Measurements from ENCODE around the gene NMBR. TPM values are rescaled to one million over a fixed set of nuclear protein-coding genes. Genes with fewer than 3 reads are reported as not detected.

Gene NMBR
- total and polyA plus RNA-seq, 2 of the 8 experiments (the other 6 are each of a cell fraction or from before 2014, with no cell fraction given), result 0.08 TPM; not detected in 1

DNA sequence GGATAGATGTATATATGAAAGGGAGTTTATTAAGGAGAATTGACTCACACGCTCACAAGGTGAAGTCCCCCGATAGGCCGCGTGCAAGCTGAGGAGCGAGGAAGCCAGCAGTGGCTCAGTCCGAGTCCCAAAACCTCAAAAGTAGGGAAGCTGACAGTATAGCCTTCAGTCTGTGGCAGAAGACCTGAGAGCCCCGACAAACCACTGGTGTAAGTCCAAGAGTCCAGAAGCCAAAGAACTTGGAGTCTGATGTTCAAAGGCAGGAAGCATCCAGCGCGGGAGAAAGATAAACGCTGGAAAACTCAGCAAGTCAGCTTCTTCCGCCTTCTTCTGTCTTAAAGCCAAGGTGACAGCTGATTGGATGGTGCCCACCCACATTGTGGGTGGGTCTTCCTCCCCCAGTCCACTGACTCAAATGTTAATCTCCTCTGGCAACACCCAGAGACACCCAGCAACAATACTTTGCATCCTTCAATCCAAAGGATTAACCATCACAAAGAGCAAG is 116.8 kb downstream of the NMBR start:
- Histone ChIP-seq H3K56ac (replicated peaks; ENCODE audit: insufficient read length, low read depth, low read length) (no peak overlapping the region), H3K14ac (ENCODE audit: insufficient read length) (no peak overlapping the region), H3K79me1 (ENCODE audit: low read depth, low read length) (no peaks in the 10 kb centered on the region), H2AK5ac (ENCODE audit: low read depth, low read length) (no peak overlapping the region), H3K4me3 (ENCODE audit: extremely low read depth in 1 of 4, insufficient read depth in 2 of 4, low read depth in 3 of 4, low read length in 4 of 4) (peak overlapping the region; percentile 23 to 62 (median 41); a peak in 5 of 8 replicates), H2BK12ac (ENCODE audit: low read depth, low read length) (no peak overlapping the region), H2BK15ac (ENCODE audit: low read length) (no peak overlapping the region), H4K5ac (ENCODE audit: insufficient read length, low read depth, low read length) (no peak overlapping the region), H4K91ac (replicated peaks; ENCODE audit: insufficient read length, low read length) (no peak overlapping the region), H3K9ac (replicated peaks in 1 of 4; ENCODE audit: extremely low read depth in 1 of 4, low read depth in 3 of 4, low read length in 3 of 4) (no peak overlapping the region), H3K36me3 (ENCODE audit: control insufficient read depth in 2 of 4, insufficient read depth in 4 of 4, low read length in 3 of 4) (peaks cover 0 to 6% (median 0%) of the 10 kb centered on the region in 4 experiments; a peak in 2 of 8 replicates), H3K9me3 (ENCODE audit: insufficient read depth in 2 of 2, low read depth in 1 of 2, low read length in 1 of 2) (0 out of 4 replicates have a peak, but pooled peaks cover 6 to 9% of the 10 kb centered on the region in 2 experiments), H3K23ac (ENCODE audit: insufficient read length) (no peak overlapping the region), H4K8ac (ENCODE audit: extremely low read depth, insufficient read depth, low read length) (no peak overlapping the region; the same call in 1 of the 2 replicates), H3K4me1 (replicated peaks in 1 of 4; ENCODE audit: control insufficient read depth in 3 of 4, insufficient read depth in 4 of 4, low read length in 3 of 4) (peaks cover 0 to 2% (median 0%) of the 10 kb centered on the region in 4 experiments; a peak in 1 of 7 replicates), H3K4ac (replicated peaks; ENCODE audit: insufficient read length, low read depth, low read length) (no peak overlapping the region), H2AFZ (ENCODE audit: low read length) (peak overlapping the region; percentile 26; the same call in 1 of the 2 replicates), H3K79me2 (ENCODE audit: control insufficient read depth in 1 of 2, insufficient read depth in 2 of 2, low read length in 2 of 2) (peaks cover 0 to 38% of the 10 kb centered on the region in 2 experiments; a peak in 2 of 4 replicates), H3K27ac (ENCODE audit: low read depth, low read length) (no peak overlapping the region), H3K23me2 (ENCODE audit: low read depth, low read length) (no peaks in the 10 kb centered on the region), H3K18ac (ENCODE audit: extremely low read depth, low read length) (no peak overlapping the region; the same call in 1 of the 2 replicates), H3K4me2 (ENCODE audit: insufficient read depth in 1 of 2, low read depth in 2 of 2, low read length in 2 of 2) (peak overlapping the region; percentile 38 to 60; a peak in 3 of 4 replicates), H2BK20ac (ENCODE audit: low read length) (no peak overlapping the region), H2BK120ac (replicated peaks; ENCODE audit: low read depth, low read length) (no peak overlapping the region), H2BK5ac (ENCODE audit: low read depth, low read length) (no peak overlapping the region), H4K20me1 (replicated peaks in 1 of 2; ENCODE audit: control insufficient read depth in 1 of 2, insufficient read depth in 2 of 2, low read length in 2 of 2) (no peaks in the 10 kb centered on the region), H3K27me3 (replicated peaks in 1 of 4; ENCODE audit: control insufficient read depth in 3 of 4, extremely low read depth in 1 of 4, insufficient read depth in 3 of 4, low read length in 3 of 4) (no peaks in the 10 kb centered on the region)
- ChIA-PET POLR2A (ENCODE audit: partially characterized antibody) (interaction anchor here (1.3 kb wide), 1 partner anchor 40 kb away, joined by 4 read pairs; no protein-coding TSS in a partner anchor), CTCF (ENCODE audit: partially characterized antibody) (interaction anchor here (0.7 to 2.1 kb wide), 2 partner anchors 41 to 378 kb away, joined by 3 to 6 read pairs; no protein-coding TSS in a partner anchor)
- FAIRE-seq (peak; percentile 66), DNase-seq (ENCODE audit: low read depth in 1 of 2, low spot score in 2 of 2) (no peak)
- 37% methylated on average over 11 of the region's 11 CpGs; no CpG with 5 or more reads in 1 of the 2 experiments for WGBS, 2 experiments (ENCODE audit: extremely low coverage in 1 of 2, insufficient coverage in 1 of 2, insufficient read length in 1 of 2, insufficient replicate concordance in 2 of 2, low coverage in 1 of 2, low lambda C conversion rate in 2 of 2, missing lambda C conversion rate in 1 of 2)
- no peak for TF ChIP-seq SUZ12 (IDR thresholded peaks at IDR 0.05; ENCODE audit: low read length)
- no peak for TF ChIP-seq EGR1 (IDR thresholded peaks at IDR 0.05; ENCODE audit: borderline replicate concordance, low read depth, low read length)
- TF ChIP-seq, protein P1, sequence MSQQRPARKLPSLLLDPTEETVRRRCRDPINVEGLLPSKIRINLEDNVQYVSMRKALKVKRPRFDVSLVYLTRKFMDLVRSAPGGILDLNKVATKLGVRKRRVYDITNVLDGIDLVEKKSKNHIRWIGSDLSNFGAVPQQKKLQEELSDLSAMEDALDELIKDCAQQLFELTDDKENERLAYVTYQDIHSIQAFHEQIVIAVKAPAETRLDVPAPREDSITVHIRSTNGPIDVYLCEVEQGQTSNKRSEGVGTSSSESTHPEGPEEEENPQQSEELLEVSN (IDR thresholded peaks at IDR 0.05), result peak; percentile 67; the same call in 1 of the 2 replicates
- TF ChIP-seq KDM5A (IDR thresholded peaks at IDR 0.05; ENCODE audit: low read length), result no peak
- TF ChIP-seq SAP30 (IDR thresholded peaks at IDR 0.05; ENCODE audit: insufficient read depth, insufficient replicate concordance, low read length), result peak; percentile 39
- no peak for TF ChIP-seq YY1 (IDR thresholded peaks at IDR 0.05; ENCODE audit: low read depth, low read length)
- TF ChIP-seq, protein P2, sequence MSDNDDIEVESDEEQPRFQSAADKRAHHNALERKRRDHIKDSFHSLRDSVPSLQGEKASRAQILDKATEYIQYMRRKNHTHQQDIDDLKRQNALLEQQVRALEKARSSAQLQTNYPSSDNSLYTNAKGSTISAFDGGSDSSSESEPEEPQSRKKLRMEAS (IDR thresholded peaks at IDR 0.05), result peak; percentile 49
- TF ChIP-seq HDAC2 (IDR thresholded peaks at IDR 0.05; ENCODE audit: borderline replicate concordance in 1 of 2, low read depth in 2 of 2, low read length in 2 of 2), result 0 out of 4 replicates have a peak, but pooled peaks of 1 of the 2 experiments have one; percentile 25
- TF ChIP-seq SP2 (IDR thresholded peaks at IDR 0.05; ENCODE audit: low read length), result no peak
- TF ChIP-seq CHD2 (IDR thresholded peaks at IDR 0.05; ENCODE audit: low read length), result no peak

Measured in H1 (cell line).